ENCODE data around the gene HOXD9. TPM values are rescaled to one million over a fixed set of nuclear protein-coding genes. Genes with fewer than 3 reads are reported as not detected.

The HOXD9 gene
- total and polyA plus RNA-seq, 5 donors from 2014 or later = not detected

GRCh38 chr2:176172007-176172894, 49.7 kb downstream of the HOXD9 start:
- Mint-ChIP-seq H3K27ac (no peak overlapping the region), H3K36me3 (no peaks in the 10 kb centered on the region), H3K4me3 (no peak overlapping the region), H3K9me3 (peaks cover 0 to 2% (median 0%) of the 10 kb centered on the region in 7 donors), H3K27me3 (peaks cover 92% of the 10 kb centered on the region), H3K4me1 (peaks cover 0 to 8% (median 2%) of the 10 kb centered on the region in 4 donors)
- no peak for ATAC-seq (ENCODE audit: low read depth in 2 of 2)
- Histone ChIP-seq H3K36me3 (ENCODE audit: control insufficient read depth, insufficient read depth, low read length) (no peaks in the 10 kb centered on the region), H3K4me1 (ENCODE audit: control insufficient read depth, insufficient read depth, low read length, poor library complexity, severe bottlenecking) (no peaks in the 10 kb centered on the region), H3K27ac (ENCODE audit: insufficient read depth, low read length, poor library complexity, severe bottlenecking) (no peak overlapping the region), H3K4me3 (ENCODE audit: low read depth, low read length) (no peak overlapping the region), H3K9me3 (ENCODE audit: control insufficient read depth in 2 of 2, low read length in 2 of 2) (no peaks in the 10 kb centered on the region), H3K27me3 (ENCODE audit: control insufficient read depth, insufficient read depth, low read length) (peaks cover 33% of the 10 kb centered on the region)
- DNase-seq = no peak

- no peaks in the 10 kb centered on the region for H3K9me3 ChIP-seq (ENCODE audit: control insufficient read depth in 2 of 2, low read length in 2 of 2)
- ATAC-seq (ENCODE audit: low read depth in 2 of 2) (no peak), DNase-seq (no peak)
- peaks cover 92% of the 10 kb centered on the region for H3K27me3 Mint-ChIP-seq
- no peak overlapping the region for H3K4me3 ChIP-seq (ENCODE audit: low read depth, low read length)
- peaks cover 0 to 2% (median 0%) of the 10 kb centered on the region in 7 donors for H3K9me3 Mint-ChIP-seq
- no peaks in the 10 kb centered on the region for H3K36me3 Mint-ChIP-seq
- no peak overlapping the region for H3K27ac ChIP-seq (ENCODE audit: insufficient read depth, low read length, poor library complexity, severe bottlenecking)
- H3K4me1 Mint-ChIP-seq = peaks cover 0 to 11% (median 2%) of the 10 kb centered on the region in 4 donors
- H3K36me3 ChIP-seq (ENCODE audit: control insufficient read depth, insufficient read depth, low read length) = no peaks in the 10 kb centered on the region
- peaks cover 35% of the 10 kb centered on the region for H3K27me3 ChIP-seq (ENCODE audit: control insufficient read depth, insufficient read depth, low read length)
- H3K27ac Mint-ChIP-seq = no peak overlapping the region
- H3K4me3 Mint-ChIP-seq = no peak overlapping the region
- H3K4me1 ChIP-seq (ENCODE audit: control insufficient read depth, insufficient read depth, low read length, poor library complexity, severe bottlenecking) = no peaks in the 10 kb centered on the region
Observed at GRCh38 chr2:176172895-176173566, 50.5 kb downstream of the HOXD9 start.

GRCh38 chr2:176173567-176174381, 51.3 kb downstream of the HOXD9 start:
- Histone ChIP-seq H3K36me3 (ENCODE audit: control insufficient read depth, insufficient read depth, low read length) (no peaks in the 10 kb centered on the region), H3K4me1 (ENCODE audit: control insufficient read depth, insufficient read depth, low read length, poor library complexity, severe bottlenecking) (no peaks in the 10 kb centered on the region), H3K27me3 (ENCODE audit: control insufficient read depth, insufficient read depth, low read length) (peaks cover 37% of the 10 kb centered on the region), H3K4me3 (ENCODE audit: low read depth, low read length) (no peak overlapping the region), H3K27ac (ENCODE audit: insufficient read depth, low read length, poor library complexity, severe bottlenecking) (no peak overlapping the region), H3K9me3 (ENCODE audit: control insufficient read depth in 2 of 2, low read length in 2 of 2) (no peaks in the 10 kb centered on the region)
- Mint-ChIP-seq H3K4me3 (no peak overlapping the region), H3K27ac (no peak overlapping the region), H3K36me3 (no peaks in the 10 kb centered on the region), H3K4me1 (peaks cover 0 to 11% (median 2%) of the 10 kb centered on the region in 4 donors), H3K9me3 (peaks cover 0 to 2% (median 0%) of the 10 kb centered on the region in 7 donors), H3K27me3 (peaks cover 94% of the 10 kb centered on the region)
- DNase-seq (no peak), ATAC-seq (ENCODE audit: low read depth in 2 of 2) (no peak)

DNA sequence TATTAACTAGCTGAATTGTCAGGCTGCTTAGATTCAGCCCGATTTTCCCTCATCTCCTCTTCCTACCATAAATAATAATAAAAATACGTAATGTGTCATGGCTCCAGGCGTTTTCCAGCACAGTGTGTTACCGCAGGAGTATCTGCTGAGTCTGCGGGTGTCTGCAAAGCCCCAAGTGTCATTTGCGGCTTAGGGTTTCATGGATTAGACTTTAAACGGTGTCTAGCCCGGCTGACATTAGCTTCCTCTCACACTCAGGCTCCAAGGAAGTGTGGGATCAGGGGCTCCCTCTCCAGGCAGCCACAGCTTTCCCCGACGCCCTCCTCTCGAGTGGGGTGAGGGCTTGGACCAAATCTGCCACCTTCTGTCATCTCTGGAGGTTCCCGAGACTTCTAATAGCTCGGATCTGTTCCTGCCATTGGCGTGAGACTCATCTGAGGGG, 51.9 kb downstream of the HOXD9 start:
- peaks cover 0 to 2% (median 0%) of the 10 kb centered on the region in 7 donors for H3K9me3 Mint-ChIP-seq
- H3K4me1 ChIP-seq (ENCODE audit: control insufficient read depth, insufficient read depth, low read length, poor library complexity, severe bottlenecking) = no peaks in the 10 kb centered on the region
- no peak overlapping the region for H3K4me3 Mint-ChIP-seq
- H3K36me3 ChIP-seq (ENCODE audit: control insufficient read depth, insufficient read depth, low read length) = no peaks in the 10 kb centered on the region
- DNase-seq = no peak
- H3K27me3 Mint-ChIP-seq = peaks cover 94% of the 10 kb centered on the region
- no peak overlapping the region for H3K27ac Mint-ChIP-seq
- no peaks in the 10 kb centered on the region for H3K36me3 Mint-ChIP-seq
- no peak for ATAC-seq (ENCODE audit: low read depth in 2 of 2)
- H3K27me3 ChIP-seq (ENCODE audit: control insufficient read depth, insufficient read depth, low read length) = peaks cover 43% of the 10 kb centered on the region
- H3K27ac ChIP-seq (ENCODE audit: insufficient read depth, low read length, poor library complexity, severe bottlenecking) = no peak overlapping the region
- H3K4me1 Mint-ChIP-seq = peaks cover 0 to 11% (median 2%) of the 10 kb centered on the region in 4 donors
- no peak overlapping the region for H3K4me3 ChIP-seq (ENCODE audit: low read depth, low read length)
- no peaks in the 10 kb centered on the region for H3K9me3 ChIP-seq (ENCODE audit: control insufficient read depth in 2 of 2, low read length in 2 of 2)

Other genes with a start within 250 kb of the HOXD9 start
- 32.9 TPM for gene LNPK, start 120.5 kb upstream of the HOXD9 start, total RNA-seq
- gene LNPK, start 120.5 kb upstream of the HOXD9 start, polyA plus RNA-seq = 10 to 100 TPM; 13.9 to 19.9 (median 15.2) TPM
- not detected for gene EVX2, start 38.8 kb upstream of the HOXD9 start, total RNA-seq
- not detected for gene EVX2, start 38.8 kb upstream of the HOXD9 start, polyA plus RNA-seq
- gene HOXD13, start 30.0 kb upstream of the HOXD9 start, total RNA-seq = not detected
- gene HOXD13, start 30.0 kb upstream of the HOXD9 start, polyA plus RNA-seq = not detected
- gene HOXD12, start 22.9 kb upstream of the HOXD9 start, total RNA-seq = not detected
- gene HOXD12, start 22.9 kb upstream of the HOXD9 start, polyA plus RNA-seq = not detected
- gene HOXD11, start 15.4 kb upstream of the HOXD9 start, total RNA-seq = not detected
- gene HOXD11, start 15.4 kb upstream of the HOXD9 start, polyA plus RNA-seq = not detected
- not detected for gene HOXD10, start 5.9 kb upstream of the HOXD9 start, total RNA-seq
- gene HOXD10, start 5.9 kb upstream of the HOXD9 start, polyA plus RNA-seq = not detected
- not detected for gene HOXD8, start 7.0 kb downstream of the HOXD9 start, total RNA-seq
- not detected for gene HOXD8, start 7.0 kb downstream of the HOXD9 start, polyA plus RNA-seq
- gene HOXD4, start 28.8 kb downstream of the HOXD9 start, total RNA-seq = not detected
- gene HOXD4, start 28.8 kb downstream of the HOXD9 start, polyA plus RNA-seq = not detected
- gene HOXD3, start 34.6 kb downstream of the HOXD9 start, total RNA-seq = not detected
- gene HOXD3, start 34.6 kb downstream of the HOXD9 start, polyA plus RNA-seq = not detected
- gene HOXD1, start 65.9 kb downstream of the HOXD9 start, total RNA-seq = not detected
- not detected for gene HOXD1, start 65.9 kb downstream of the HOXD9 start, polyA plus RNA-seq
- gene MTX2, start 146.7 kb downstream of the HOXD9 start, total RNA-seq = 7.1 TPM
- gene MTX2, start 146.7 kb downstream of the HOXD9 start, polyA plus RNA-seq = 10 to 100 TPM; 19.4 to 23.2 (median 22.4) TPM